Left kidney (tissue), 8 donors: ENCODE data around the gene PLSCR2. TPM values are rescaled to one million over a fixed set of nuclear protein-coding genes. Genes with fewer than 3 reads are reported as not detected.
"Not testable (repeated sequence)": the region's sequence is repeated elsewhere in the genome, so short reads cannot be mapped to it uniquely, and the experiment has no call there.

ENCODE experiments used
- DNase-seq: peaks from one replicate; pipeline ENCODE4 v3.0.0-alpha.2; 2013
- long read RNA-seq, 8 donors: transcript quantifications; one replicate each; lab custom pipeline, GENCODE V29; 2026
- polyA plus RNA-seq: library from polyadenylated mRNA; unstranded; fragments of 120-200 nt; gene quantifications from one replicate; pipeline ENCODE4 v1.2.1, GENCODE V29; 2013; ENCODE audit not compliant: insufficient read length

The PLSCR2 gene
- polyA plus RNA-seq, result 1.0 TPM
- long read RNA-seq, donor 1, result 0 reads
- long read RNA-seq, donor 2, result 0 reads
- long read RNA-seq, donor 3, result 0 reads
- long read RNA-seq, donor 4, result 0 reads
- long read RNA-seq, donor 5, result 0 reads
- long read RNA-seq, donor 6, result 0 reads
- long read RNA-seq, donor 7, result 0 reads
- long read RNA-seq, donor 8, result 0 reads

- peak; percentile 68 for DNase-seq
These were observed at the start of gene PLSCR2 for GRCh38 chr3:146469150-146470017. PLSCR2 (minus strand) TSS chr3:146469561; CDS start chr3:146459904, 9,657 bp downstream.

- no peak for DNase-seq
These were observed 48.5 kb upstream of the PLSCR2 start for GRCh38 chr3:146517684-146518435.

- no peak for DNase-seq
These were observed 44.2 kb upstream of the PLSCR2 start for GRCh38 chr3:146513386-146514051.

- peak; percentile 38 for DNase-seq
These were observed 42.2 kb upstream of the PLSCR2 start for GRCh38 chr3:146511402-146512134.

- DNase-seq, result no peak
These were observed 38.2 kb upstream of the PLSCR2 start for GRCh38 chr3:146507331-146508120.

- DNase-seq, result no peak
These were observed 36.2 kb upstream of the PLSCR2 start for GRCh38 chr3:146505516-146505915.

GRCh38 chr3:146504498-146505197 lies 35.3 kb upstream of the PLSCR2 start:
- no peak for DNase-seq

GRCh38 chr3:146503461-146504202 lies 34.3 kb upstream of the PLSCR2 start:
- no peak for DNase-seq

GRCh38 chr3:146502887-146503460 lies 33.6 kb upstream of the PLSCR2 start:
- DNase-seq, result no peak

GRCh38 chr3:146501752-146502151 lies 32.4 kb upstream of the PLSCR2 start:
- DNase-seq, result no peak

- DNase-seq, result no peak
These were observed 30.3 kb upstream of the PLSCR2 start for GRCh38 chr3:146499701-146500100.

- no peak for DNase-seq
These were observed 28.8 kb upstream of the PLSCR2 start for GRCh38 chr3:146498002-146498736.

- not testable (repeated sequence) for DNase-seq
These were observed 27.9 kb upstream of the PLSCR2 start for GRCh38 chr3:146497145-146497843.

GRCh38 chr3:146496726-146497125 lies 27.4 kb upstream of the PLSCR2 start:
- DNase-seq, result no peak

- DNase-seq, result no peak
These were observed 26.9 kb upstream of the PLSCR2 start for GRCh38 chr3:146496251-146496650.

- no peak for DNase-seq
These were observed 24.4 kb upstream of the PLSCR2 start for GRCh38 chr3:146493761-146494160.

GRCh38 chr3:146493221-146493620 lies 23.9 kb upstream of the PLSCR2 start:
- no peak for DNase-seq

GRCh38 chr3:146491303-146491702 lies 21.9 kb upstream of the PLSCR2 start:
- DNase-seq, result no peak
